Measurements from ENCODE around the gene SCGB1D2. TPM values are rescaled to one million over a fixed set of nuclear protein-coding genes. Genes with fewer than 3 reads are reported as not detected.

Gene SCGB1D2
- total RNA-seq, 6 experiments from 2014 or later = not detected

GRCh38 chr11:62221498-62221897, 20.5 kb upstream of the SCGB1D2 start:
- peaks cover 12% of the 10 kb centered on the region for H3K27me3 Mint-ChIP-seq (ENCODE audit: insufficient read depth)
- no peaks in the 10 kb centered on the region for H3K4me1 Mint-ChIP-seq (ENCODE audit: low read depth)
- peaks cover 23% of the 10 kb centered on the region for H3K36me3 Mint-ChIP-seq (ENCODE audit: low read depth)
- no peak overlapping the region for H3K4me3 Mint-ChIP-seq
- TF ChIP-seq CTCF (IDR thresholded peaks at IDR 0.05) = no peak
- peaks cover 33% of the 10 kb centered on the region for H3K9me3 Mint-ChIP-seq
- no peak overlapping the region for H3K27ac Mint-ChIP-seq
- no peak for DNase-seq

- Mint-ChIP-seq H3K4me1 (ENCODE audit: low read depth) (no peaks in the 10 kb centered on the region), H3K36me3 (ENCODE audit: low read depth) (peaks cover 23% of the 10 kb centered on the region), H3K27me3 (ENCODE audit: insufficient read depth) (peaks cover 7% of the 10 kb centered on the region), H3K27ac (no peak overlapping the region), H3K9me3 (peaks cover 33% of the 10 kb centered on the region), H3K4me3 (no peak overlapping the region)
- no peak for TF ChIP-seq CTCF (IDR thresholded peaks at IDR 0.05)
- no peak for DNase-seq
These were observed 18.9 kb upstream of the SCGB1D2 start for GRCh38 chr11:62223095-62223494.

GRCh38 chr11:62233730-62234129, 8.3 kb upstream of the SCGB1D2 start:
- DNase-seq = no peak
- no peaks in the 10 kb centered on the region for H3K9me3 Mint-ChIP-seq
- peak; percentile 49 for TF ChIP-seq CTCF (IDR thresholded peaks at IDR 0.05)
- H3K4me3 Mint-ChIP-seq = no peak overlapping the region
- H3K36me3 Mint-ChIP-seq (ENCODE audit: low read depth) = no peaks in the 10 kb centered on the region
- peaks cover 15% of the 10 kb centered on the region for H3K27me3 Mint-ChIP-seq (ENCODE audit: insufficient read depth)
- H3K4me1 Mint-ChIP-seq (ENCODE audit: low read depth) = no peaks in the 10 kb centered on the region
- no peak overlapping the region for H3K27ac Mint-ChIP-seq

- no peak for DNase-seq
- peaks cover 19% of the 10 kb centered on the region for H3K27me3 Mint-ChIP-seq (ENCODE audit: insufficient read depth)
- no peaks in the 10 kb centered on the region for H3K4me1 Mint-ChIP-seq (ENCODE audit: low read depth)
- no peaks in the 10 kb centered on the region for H3K36me3 Mint-ChIP-seq (ENCODE audit: low read depth)
- H3K27ac Mint-ChIP-seq = no peak overlapping the region
- no peak overlapping the region for H3K4me3 Mint-ChIP-seq
- no peaks in the 10 kb centered on the region for H3K9me3 Mint-ChIP-seq
- TF ChIP-seq CTCF (IDR thresholded peaks at IDR 0.05) = no peak
These were observed 5.9 kb upstream of the SCGB1D2 start for GRCh38 chr11:62236187-62236586.

- TF ChIP-seq CTCF (IDR thresholded peaks at IDR 0.05) = no peak
- Mint-ChIP-seq H3K4me1 (ENCODE audit: low read depth) (no peaks in the 10 kb centered on the region), H3K4me3 (no peak overlapping the region), H3K36me3 (ENCODE audit: low read depth) (no peaks in the 10 kb centered on the region), H3K27me3 (ENCODE audit: insufficient read depth) (peaks cover 22% of the 10 kb centered on the region), H3K27ac (no peak overlapping the region), H3K9me3 (no peaks in the 10 kb centered on the region)
- DNase-seq = no peak
These were observed 4.5 kb upstream of the SCGB1D2 start for GRCh38 chr11:62237499-62237898.

GRCh38 chr11:62238151-62238550, 3.9 kb upstream of the SCGB1D2 start:
- H3K9me3 Mint-ChIP-seq = no peaks in the 10 kb centered on the region
- no peak for TF ChIP-seq CTCF (IDR thresholded peaks at IDR 0.05)
- peaks cover 25% of the 10 kb centered on the region for H3K27me3 Mint-ChIP-seq (ENCODE audit: insufficient read depth)
- H3K4me1 Mint-ChIP-seq (ENCODE audit: low read depth) = no peaks in the 10 kb centered on the region
- H3K4me3 Mint-ChIP-seq = no peak overlapping the region
- H3K36me3 Mint-ChIP-seq (ENCODE audit: low read depth) = no peaks in the 10 kb centered on the region
- no peak overlapping the region for H3K27ac Mint-ChIP-seq
- no peak for DNase-seq
